BE2C (cell line): ENCODE measurements around the gene SOAT2. TPM values are rescaled to one million over a fixed set of nuclear protein-coding genes. Genes with fewer than 3 reads are reported as not detected.

Experiments used
- DNase-seq: peaks from one replicate; pipeline ENCODE4 v3.0.0-alpha.2; 2020
- H3K27me3 ChIP-seq: fragments of 250-450 bp; sonication (Bioruptor Pico); 2 replicates; pipeline ENCODE4 v1.5.1; 2020; ENCODE audit warnings: mild to moderate bottlenecking
- H3K36me3 ChIP-seq: fragments of 250-450 bp; sonication (Bioruptor Pico); 2 replicates; pipeline ENCODE4 v1.5.1; 2020; ENCODE audit warnings: mild to moderate bottlenecking
- H3K4me1 ChIP-seq: fragments of 250-450 bp; sonication (Bioruptor Pico); 2 replicates; pipeline ENCODE4 v1.5.1; 2020
- H3K4me3 ChIP-seq: 2 replicates; pipeline ENCODE4 v1.5.1; 2011; ENCODE audit warnings: low read depth, low read length
- H3K9me3 ChIP-seq: fragments of 250-450 bp; sonication (Bioruptor Pico); 2 replicates; pipeline ENCODE4 v1.5.1; 2020
- CTCF ChIP-seq: IDR thresholded peaks from 2 replicates; pipeline ENCODE4 v1.5.1; 2012; ENCODE audit warnings: mild to moderate bottlenecking, low read depth, low read length
- polyA plus RNA-seq: library from polyadenylated mRNA; unstranded; fragments of >200 nt; gene quantifications from one replicate; pipeline ENCODE4 v1.2.1, GENCODE V29; 2012; ENCODE audit warnings: low read depth, missing spikeins; ENCODE audit not compliant: insufficient read length, insufficient read depth

The SOAT2 gene
- polyA plus RNA-seq = not detected

GRCh38 chr12:53102883-53103807 is at the start of gene SOAT2:
SOAT2 (plus strand) TSS chr12:53103486; CDS start chr12:53103578, 92 bp downstream.
- H3K9me3 ChIP-seq = no peaks in the 10 kb centered on the region
- no peak within 1 kb of the TSS for H3K4me3 ChIP-seq
- H3K4me1 ChIP-seq = peaks cover 7% of the 10 kb centered on the region
- DNase-seq = no peak
- TF ChIP-seq CTCF = no peak
- no peaks in the 10 kb centered on the region for H3K36me3 ChIP-seq
- no peaks in the 10 kb centered on the region for H3K27me3 ChIP-seq

- Histone ChIP-seq H3K4me3 (peak overlapping the region; percentile 80), H3K36me3 (no peaks in the 10 kb centered on the region), H3K4me1 (peaks cover 19% of the 10 kb centered on the region), H3K27me3 (no peaks in the 10 kb centered on the region), H3K9me3 (no peaks in the 10 kb centered on the region)
- TF ChIP-seq CTCF = no peak
- peak; percentile 95 for DNase-seq
Measured at GRCh38 chr12:53054112-53054878, 49.0 kb upstream of the SOAT2 start.

- H3K36me3 ChIP-seq = no peaks in the 10 kb centered on the region
- no peaks in the 10 kb centered on the region for H3K27me3 ChIP-seq
- H3K4me3 ChIP-seq = no peak overlapping the region
- DNase-seq = no peak
- no peak for TF ChIP-seq CTCF
- H3K9me3 ChIP-seq = no peaks in the 10 kb centered on the region
- H3K4me1 ChIP-seq = peaks cover 7% of the 10 kb centered on the region
Measured at GRCh38 chr12:53055471-53056266, 47.6 kb upstream of the SOAT2 start.

- no peak for DNase-seq
- H3K27me3 ChIP-seq = no peaks in the 10 kb centered on the region
- H3K9me3 ChIP-seq = no peaks in the 10 kb centered on the region
- no peaks in the 10 kb centered on the region for H3K36me3 ChIP-seq
- H3K4me1 ChIP-seq = peaks cover 7% of the 10 kb centered on the region; the same call in 1 of the 2 replicates
- no peak for TF ChIP-seq CTCF
- H3K4me3 ChIP-seq = no peak overlapping the region
Measured at GRCh38 chr12:53056296-53056695, 47.0 kb upstream of the SOAT2 start.

GRCh38 chr12:53056901-53057300 is 46.4 kb upstream of the SOAT2 start:
- DNase-seq = no peak
- H3K4me3 ChIP-seq = no peak overlapping the region
- peaks cover 7% of the 10 kb centered on the region; the same call in 1 of the 2 replicates for H3K4me1 ChIP-seq
- TF ChIP-seq CTCF = no peak
- H3K36me3 ChIP-seq = no peaks in the 10 kb centered on the region
- no peaks in the 10 kb centered on the region for H3K27me3 ChIP-seq
- no peaks in the 10 kb centered on the region for H3K9me3 ChIP-seq
